BLaER1 (cell line): ENCODE data around the gene ELN.

Source experiments
- H3K27ac ChIP-seq: shearing (Covaris generic); formaldehyde crosslinking; 2 replicates; pipeline ENCODE4 v1.8.1; 2022
- H3K27me3 ChIP-seq: shearing (Covaris generic); formaldehyde crosslinking; 2 replicates; pipeline ENCODE4 v1.8.1; 2022
- H3K36me3 ChIP-seq: shearing (Covaris generic); formaldehyde crosslinking; 2 replicates; pipeline ENCODE4 v1.8.1; 2022
- H3K4me1 ChIP-seq: shearing (Covaris generic); formaldehyde crosslinking; 2 replicates; pipeline ENCODE4 v1.8.1; 2022
- H3K4me2 ChIP-seq: shearing (Covaris generic); formaldehyde crosslinking; 2 replicates; pipeline ENCODE4 v1.8.1; 2022
- H3K4me3 ChIP-seq: shearing (Covaris generic); formaldehyde crosslinking; 2 replicates; pipeline ENCODE4 v1.8.1; 2022
- H3K9ac ChIP-seq: shearing (Covaris generic); formaldehyde crosslinking; 2 replicates; pipeline ENCODE4 v1.8.1; 2022
- H3K9me3 ChIP-seq: shearing (Covaris generic); formaldehyde crosslinking; 2 replicates; pipeline ENCODE4 v1.8.1; 2022
- H4K20me1 ChIP-seq: shearing (Covaris generic); formaldehyde crosslinking; 2 replicates; pipeline ENCODE4 v1.8.1; 2022
- Cebpa-rat ChIP-seq: shearing (Covaris generic); IDR thresholded peaks from 2 replicates; pipeline ENCODE4 v1.8.1; 2022

The ELN gene

GRCh38 chr7:74059681-74060588, 32.0 kb downstream of the ELN start:
- no peak for TF ChIP-seq Cebpa-rat
- Histone ChIP-seq H3K36me3 (no peaks in the 10 kb centered on the region), H3K27me3 (no peaks in the 10 kb centered on the region), H3K4me3 (no peak overlapping the region), H3K9ac (no peak overlapping the region), H3K4me1 (peaks cover 22% of the 10 kb centered on the region), H3K9me3 (no peaks in the 10 kb centered on the region), H3K4me2 (peak overlapping the region; percentile 22; the same call in 1 of the 2 replicates), H3K27ac (no peak overlapping the region), H4K20me1 (no peaks in the 10 kb centered on the region)

GRCh38 chr7:74061840-74062539, 34.0 kb downstream of the ELN start:
- Histone ChIP-seq H3K9me3 (no peaks in the 10 kb centered on the region), H4K20me1 (no peaks in the 10 kb centered on the region), H3K4me1 (peaks cover 22% of the 10 kb centered on the region), H3K4me2 (peak overlapping the region; percentile 13; the same call in 1 of the 2 replicates), H3K9ac (no peak overlapping the region), H3K36me3 (no peaks in the 10 kb centered on the region), H3K27ac (peak overlapping the region; percentile 41), H3K4me3 (no peak overlapping the region), H3K27me3 (no peaks in the 10 kb centered on the region)
- TF ChIP-seq Cebpa-rat, result no peak

DNA sequence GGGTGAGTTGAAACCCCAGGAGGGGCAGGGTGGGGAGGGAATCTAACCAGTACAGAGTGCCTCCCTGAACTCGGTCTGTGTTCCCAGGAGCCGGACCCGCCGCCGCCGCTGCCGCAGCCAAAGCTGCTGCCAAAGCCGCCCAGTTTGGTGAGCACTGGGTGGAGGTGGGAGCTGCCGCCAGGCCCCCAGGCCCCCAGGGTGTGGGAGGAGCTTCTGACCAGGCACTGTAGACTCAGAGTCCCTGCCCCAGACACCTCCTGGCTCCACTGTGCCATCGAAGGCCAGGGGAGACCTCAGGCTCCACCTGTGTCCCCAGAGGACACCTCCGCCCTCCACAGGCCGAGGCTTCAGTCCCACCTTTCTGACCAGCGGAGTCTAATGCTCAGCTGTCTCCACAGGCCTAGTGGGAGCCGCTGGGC, 35.3 kb downstream of the ELN start:
- H3K27me3 ChIP-seq, result no peaks in the 10 kb centered on the region
- H3K4me1 ChIP-seq, result peaks cover 21% of the 10 kb centered on the region
- no peak overlapping the region for H3K27ac ChIP-seq
- H3K9me3 ChIP-seq, result no peaks in the 10 kb centered on the region
- no peaks in the 10 kb centered on the region for H3K36me3 ChIP-seq
- H3K4me3 ChIP-seq, result no peak overlapping the region
- no peaks in the 10 kb centered on the region for H4K20me1 ChIP-seq
- TF ChIP-seq Cebpa-rat, result no peak
- H3K4me2 ChIP-seq, result no peak overlapping the region
- no peak overlapping the region for H3K9ac ChIP-seq

DNA sequence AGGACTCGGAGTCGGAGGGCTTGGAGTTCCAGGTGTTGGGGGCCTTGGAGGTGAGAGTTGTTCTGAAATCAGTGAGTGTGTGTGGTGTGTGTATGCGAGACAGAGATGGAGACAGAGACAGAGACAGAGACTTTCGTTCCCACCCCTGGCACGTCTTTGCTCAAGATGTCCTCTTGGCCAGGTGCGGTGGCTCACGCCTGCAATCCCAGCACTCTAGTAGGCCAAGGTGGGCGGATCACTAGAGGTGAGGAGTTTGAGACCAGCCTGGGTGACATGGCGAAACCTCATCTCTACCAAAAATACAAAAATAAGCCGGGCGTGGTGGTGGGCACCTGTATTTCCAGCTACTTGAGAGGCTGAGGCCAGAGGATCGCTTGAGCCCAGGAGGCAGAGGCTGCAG, 35.7 kb downstream of the ELN start:
- Histone ChIP-seq H3K27me3 (no peaks in the 10 kb centered on the region), H3K9me3 (no peaks in the 10 kb centered on the region), H3K36me3 (no peaks in the 10 kb centered on the region), H3K4me2 (no peak overlapping the region), H3K9ac (no peak overlapping the region), H3K4me1 (peaks cover 22% of the 10 kb centered on the region), H3K4me3 (no peak overlapping the region), H4K20me1 (no peaks in the 10 kb centered on the region), H3K27ac (no peak overlapping the region)
- TF ChIP-seq Cebpa-rat, result no peak

DNA sequence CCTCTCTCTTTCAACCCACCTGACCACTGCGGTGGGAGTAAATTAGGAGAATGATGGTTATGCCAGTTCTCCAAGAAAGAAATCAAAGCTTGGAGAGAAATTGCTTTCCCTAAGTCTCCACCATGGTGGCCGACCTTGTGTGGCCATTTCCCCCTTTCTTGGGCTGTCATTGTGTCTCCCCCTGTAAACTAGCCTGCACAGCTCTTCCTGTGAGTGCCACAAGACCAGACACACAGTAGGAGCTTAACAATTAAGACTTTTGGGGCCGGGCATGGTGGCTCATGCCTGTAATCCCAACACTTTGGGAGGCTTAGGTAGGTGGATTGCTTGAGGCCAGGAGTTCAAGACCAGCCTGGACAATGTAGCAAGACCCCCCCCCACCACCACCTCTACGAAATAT, 36.7 kb downstream of the ELN start:
- Histone ChIP-seq H3K27ac (no peak overlapping the region), H3K4me3 (no peak overlapping the region), H3K36me3 (no peaks in the 10 kb centered on the region), H3K9me3 (no peaks in the 10 kb centered on the region), H3K4me1 (peaks cover 22% of the 10 kb centered on the region), H3K9ac (no peak overlapping the region), H3K4me2 (no peak overlapping the region), H4K20me1 (no peaks in the 10 kb centered on the region), H3K27me3 (no peaks in the 10 kb centered on the region)
- TF ChIP-seq Cebpa-rat, result no peak

GRCh38 chr7:74066626-74067025, 38.7 kb downstream of the ELN start:
- no peaks in the 10 kb centered on the region for H3K9me3 ChIP-seq
- H3K4me2 ChIP-seq, result no peak overlapping the region
- H3K27me3 ChIP-seq, result no peaks in the 10 kb centered on the region
- H3K4me1 ChIP-seq, result peaks cover 14% of the 10 kb centered on the region
- no peak overlapping the region for H3K9ac ChIP-seq
- no peak overlapping the region for H3K27ac ChIP-seq
- no peaks in the 10 kb centered on the region for H4K20me1 ChIP-seq
- no peak overlapping the region for H3K4me3 ChIP-seq
- TF ChIP-seq Cebpa-rat, result no peak
- no peaks in the 10 kb centered on the region for H3K36me3 ChIP-seq

GRCh38 chr7:74068378-74069085, 40.6 kb downstream of the ELN start:
- H3K9me3 ChIP-seq, result no peaks in the 10 kb centered on the region

DNA sequence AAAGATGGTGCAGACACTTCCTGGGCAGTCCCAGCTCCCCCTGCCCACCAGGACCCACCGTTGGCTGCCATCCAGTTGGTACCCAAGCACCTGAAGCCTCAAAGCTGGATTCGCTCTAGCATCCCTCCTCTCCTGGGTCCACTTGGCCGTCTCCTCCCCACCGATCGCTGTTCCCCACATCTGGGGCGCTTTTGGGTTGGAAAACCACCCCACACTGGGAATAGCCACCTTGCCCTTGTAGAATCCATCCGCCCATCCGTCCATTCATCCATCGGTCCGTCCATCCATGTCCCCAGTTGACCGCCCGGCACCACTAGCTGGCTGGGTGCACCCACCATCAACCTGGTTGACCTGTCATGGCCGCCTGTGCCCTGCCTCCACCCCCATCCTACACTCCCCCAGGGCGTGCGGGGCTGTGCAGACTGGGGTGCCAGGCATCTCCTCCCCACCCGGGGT, 41.1 kb downstream of the ELN start:
- Histone ChIP-seq H4K20me1 (no peaks in the 10 kb centered on the region), H3K4me3 (no peak overlapping the region), H3K9me3 (no peaks in the 10 kb centered on the region), H3K4me1 (peaks cover 5% of the 10 kb centered on the region), H3K4me2 (no peak overlapping the region), H3K9ac (no peak overlapping the region), H3K36me3 (no peaks in the 10 kb centered on the region), H3K27me3 (no peaks in the 10 kb centered on the region), H3K27ac (0 out of 2 replicates have a peak overlapping the region, but pooled peaks have one; percentile 9)
- TF ChIP-seq Cebpa-rat, result no peak

More at GRCh38 chr7:74068378-74069085, 40.6 kb downstream of the ELN start:
- no peak for TF ChIP-seq Cebpa-rat
- Histone ChIP-seq H3K36me3 (no peaks in the 10 kb centered on the region), H4K20me1 (no peaks in the 10 kb centered on the region), H3K4me1 (peaks cover 5% of the 10 kb centered on the region), H3K4me3 (no peak overlapping the region), H3K9ac (no peak overlapping the region), H3K27me3 (no peaks in the 10 kb centered on the region), H3K27ac (0 out of 2 replicates have a peak overlapping the region, but pooled peaks have one; percentile 9), H3K4me2 (no peak overlapping the region)

GRCh38 chr7:74069790-74070618, 42.0 kb downstream of the ELN start:
- no peaks in the 10 kb centered on the region for H3K9me3 ChIP-seq
- H3K27ac ChIP-seq, result no peak overlapping the region
- no peak overlapping the region for H3K9ac ChIP-seq
- H3K4me1 ChIP-seq, result peaks cover 5% of the 10 kb centered on the region
- no peaks in the 10 kb centered on the region for H4K20me1 ChIP-seq
- no peak overlapping the region for H3K4me3 ChIP-seq
- no peaks in the 10 kb centered on the region for H3K27me3 ChIP-seq
- 0 out of 2 replicates have a peak, but pooled peaks have one; percentile 28 for TF ChIP-seq Cebpa-rat
- H3K36me3 ChIP-seq, result no peaks in the 10 kb centered on the region
- H3K4me2 ChIP-seq, result no peak overlapping the region
